HG02840 (cell line): ENCODE results near the gene SUMF1.
"Not testable (repeated sequence)": the region's sequence is repeated elsewhere in the genome, so short reads cannot be mapped to it uniquely, and the experiment has no call there.

Experiments used
- ATAC-seq: cut with Tn5 transposase; IDR thresholded peaks from one replicate; pipeline ENCODE4 v1.9.1; 2021; ENCODE audit warnings: mild to moderate bottlenecking, moderate library complexity, moderate number of reproducible peaks; ENCODE audit not compliant: unreplicated experiment, low FRiP score

Gene SUMF1

GRCh38 chr3:4350789-4351163, 116.3 kb downstream of the SUMF1 start:
- peak; percentile 79 for ATAC-seq

GRCh38 chr3:4343258-4343657, 123.8 kb downstream of the SUMF1 start:
- no peak for ATAC-seq

- ATAC-seq, result no peak
Measured at GRCh38 chr3:4341336-4341675, 125.8 kb downstream of the SUMF1 start.

- ATAC-seq, result no peak
Measured at GRCh38 chr3:4340411-4341335, 126.4 kb downstream of the SUMF1 start.

GRCh38 chr3:4340077-4340410, 127.0 kb downstream of the SUMF1 start:
- no peak for ATAC-seq

GRCh38 chr3:4338751-4339150, 128.3 kb downstream of the SUMF1 start:
- no peak for ATAC-seq

GRCh38 chr3:4336850-4337546, 130.1 kb downstream of the SUMF1 start:
- ATAC-seq, result no peak

GRCh38 chr3:4335840-4336562, 131.1 kb downstream of the SUMF1 start:
- no peak for ATAC-seq

GRCh38 chr3:4334548-4334947, 132.5 kb downstream of the SUMF1 start:
- ATAC-seq, result no peak

DNA sequence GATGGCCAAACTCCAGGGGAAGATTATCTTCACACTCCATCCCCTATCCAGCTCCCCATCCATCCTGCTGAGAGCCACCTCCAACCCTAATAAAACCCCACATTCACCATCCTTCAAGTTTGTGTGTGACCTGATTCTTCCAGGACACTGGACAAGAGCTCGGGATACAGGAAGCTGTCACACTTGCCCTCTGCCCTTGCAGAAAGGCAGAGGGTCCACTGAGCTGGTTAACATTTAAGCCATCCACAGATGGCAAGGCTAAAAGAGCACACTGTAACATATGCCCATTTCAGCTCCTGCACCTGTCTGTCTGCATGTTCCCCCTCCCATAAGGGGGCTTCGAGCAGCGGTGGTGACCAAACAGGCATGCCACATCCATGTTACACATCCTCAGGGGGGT, 134.1 kb downstream of the SUMF1 start:
- no peak for ATAC-seq

- no peak for ATAC-seq
Measured at GRCh38 chr3:4332574-4332973, 134.5 kb downstream of the SUMF1 start.

DNA sequence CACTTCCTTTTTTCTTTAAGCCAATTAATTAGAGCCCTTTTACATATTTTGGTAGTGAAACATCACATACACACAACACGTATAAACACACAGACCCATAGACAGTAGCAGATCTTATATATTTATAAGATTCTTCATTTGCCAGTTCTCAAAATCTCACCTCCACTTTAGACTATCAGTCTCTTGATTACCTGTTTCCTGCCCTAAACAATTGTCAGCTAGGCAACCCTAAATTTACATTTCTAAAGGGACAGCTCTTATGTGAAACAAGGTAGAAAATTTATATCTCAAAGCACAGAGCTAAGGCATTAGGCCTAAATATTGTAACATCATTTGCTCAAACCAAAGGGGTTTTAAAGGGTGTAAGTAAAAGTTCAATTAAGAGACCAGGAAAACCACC, 135.0 kb downstream of the SUMF1 start:
- ATAC-seq, result no peak

GRCh38 chr3:4329806-4330205, 137.3 kb downstream of the SUMF1 start:
- not testable (repeated sequence) for ATAC-seq

GRCh38 chr3:4326868-4327267, 140.2 kb downstream of the SUMF1 start:
- ATAC-seq, result no peak

GRCh38 chr3:4323246-4324027, 143.6 kb downstream of the SUMF1 start:
- no peak for ATAC-seq

GRCh38 chr3:4322635-4323034, 144.4 kb downstream of the SUMF1 start:
- ATAC-seq, result no peak

DNA sequence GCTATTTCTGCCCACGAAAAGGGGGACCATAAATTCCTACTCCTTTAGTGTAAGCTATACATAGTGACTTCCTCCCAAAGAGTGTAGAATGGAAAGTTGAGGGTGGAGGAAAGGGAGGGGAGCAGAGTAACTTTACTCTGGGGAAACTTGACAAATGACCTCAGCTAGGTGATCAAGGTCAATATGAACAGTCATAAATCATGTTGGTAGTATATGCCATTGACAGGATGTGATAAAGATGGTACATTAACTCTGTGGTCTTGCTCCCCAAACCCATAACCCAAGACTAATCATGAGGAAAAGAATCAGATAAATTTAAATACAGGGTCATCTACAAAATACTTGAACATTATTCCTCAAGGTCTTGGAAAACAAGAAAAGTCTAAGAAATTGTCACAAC, 145.3 kb downstream of the SUMF1 start:
- no peak for ATAC-seq

GRCh38 chr3:4320096-4320911, 146.8 kb downstream of the SUMF1 start:
- no peak for ATAC-seq

DNA sequence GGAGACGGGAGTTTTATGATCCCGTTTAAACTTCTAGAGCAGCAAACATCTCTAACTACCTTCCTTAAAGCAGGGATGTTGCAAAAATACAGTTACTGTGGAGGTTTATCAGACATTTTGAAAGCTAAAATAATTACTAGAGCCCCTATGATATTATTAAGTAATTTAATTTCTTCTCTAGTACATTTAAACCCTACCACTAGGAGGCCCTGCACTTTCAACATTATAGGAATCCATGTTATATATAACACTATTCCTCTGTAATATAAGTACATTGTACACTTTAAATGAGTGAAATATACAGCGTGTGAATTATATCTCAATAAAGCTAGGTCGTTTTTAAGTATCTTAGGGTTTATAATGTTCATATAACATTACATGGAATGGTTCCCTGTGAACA, 152.4 kb downstream of the SUMF1 start:
- no peak for ATAC-seq
